Stimulated activated CD4-positive, alpha-beta T cell treated with anti-CD3 and anti-CD28 coated beads, Interleukin-2, amount 100 ng/mL, for 48 hours (primary cell): ENCODE results near the gene CENPM.

ENCODE experiments used
- DNase-seq, 2 donors: peaks; one replicate each; pipeline ENCODE4 v3.0.0-alpha.2; 2020

CENPM gene

GRCh38 chr22:41892721-41893120 lies 54.2 kb downstream of the CENPM start:
- no peak for DNase-seq

GRCh38 chr22:41891407-41891806 lies 55.5 kb downstream of the CENPM start:
- DNase-seq = no peak
